ENCODE results near the gene FHOD1.
A peak's percentile ranks its signal among the peaks of the same experiment; 100 is the strongest.

FHOD1 gene

DNA sequence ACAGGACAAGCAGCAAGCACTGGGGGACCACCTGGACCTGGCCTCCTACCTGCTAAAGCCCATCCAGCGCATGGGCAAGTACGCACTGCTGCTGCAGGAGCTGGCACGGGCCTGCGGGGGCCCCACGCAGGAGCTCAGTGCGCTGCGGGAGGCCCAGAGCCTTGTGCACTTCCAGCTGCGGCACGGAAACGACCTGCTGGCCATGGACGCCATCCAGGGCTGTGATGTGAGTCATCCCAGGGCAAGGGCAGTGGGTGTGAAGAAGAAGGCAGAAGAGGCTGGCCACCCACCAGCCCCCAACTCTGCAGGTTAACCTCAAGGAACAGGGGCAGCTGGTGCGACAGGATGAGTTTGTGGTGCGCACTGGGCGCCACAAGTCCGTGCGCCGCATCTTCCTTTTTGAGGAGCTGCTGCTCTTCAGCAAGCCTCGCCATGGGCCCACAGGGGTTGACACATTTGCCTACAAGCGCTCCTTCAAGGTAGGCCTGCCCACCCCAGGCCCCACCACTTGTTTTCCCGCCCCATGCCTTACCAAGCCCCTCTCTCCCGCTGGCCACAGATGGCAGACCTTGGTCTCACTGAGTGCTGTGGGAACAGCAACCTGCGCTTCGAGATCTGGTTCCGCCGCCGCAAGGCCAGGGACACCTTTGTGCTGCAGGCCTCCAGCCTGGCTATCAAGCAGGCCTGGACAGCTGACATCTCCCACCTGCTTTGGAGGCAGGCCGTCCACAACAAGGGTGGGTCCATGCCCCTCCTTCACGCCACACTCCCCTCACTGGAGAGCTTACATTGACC, 39.4 kb upstream of the FHOD1 start:
- DNase-seq (ENCODE audit: low read depth) = no peak
- TF ChIP-seq CTCF (IDR thresholded peaks at IDR 0.05; ENCODE audit: control insufficient read depth, extremely low read depth, insufficient read depth) = no peak
- no peak overlapping the region for H3K4me3 ChIP-seq (ENCODE audit: low read depth, low read length)

DNA sequence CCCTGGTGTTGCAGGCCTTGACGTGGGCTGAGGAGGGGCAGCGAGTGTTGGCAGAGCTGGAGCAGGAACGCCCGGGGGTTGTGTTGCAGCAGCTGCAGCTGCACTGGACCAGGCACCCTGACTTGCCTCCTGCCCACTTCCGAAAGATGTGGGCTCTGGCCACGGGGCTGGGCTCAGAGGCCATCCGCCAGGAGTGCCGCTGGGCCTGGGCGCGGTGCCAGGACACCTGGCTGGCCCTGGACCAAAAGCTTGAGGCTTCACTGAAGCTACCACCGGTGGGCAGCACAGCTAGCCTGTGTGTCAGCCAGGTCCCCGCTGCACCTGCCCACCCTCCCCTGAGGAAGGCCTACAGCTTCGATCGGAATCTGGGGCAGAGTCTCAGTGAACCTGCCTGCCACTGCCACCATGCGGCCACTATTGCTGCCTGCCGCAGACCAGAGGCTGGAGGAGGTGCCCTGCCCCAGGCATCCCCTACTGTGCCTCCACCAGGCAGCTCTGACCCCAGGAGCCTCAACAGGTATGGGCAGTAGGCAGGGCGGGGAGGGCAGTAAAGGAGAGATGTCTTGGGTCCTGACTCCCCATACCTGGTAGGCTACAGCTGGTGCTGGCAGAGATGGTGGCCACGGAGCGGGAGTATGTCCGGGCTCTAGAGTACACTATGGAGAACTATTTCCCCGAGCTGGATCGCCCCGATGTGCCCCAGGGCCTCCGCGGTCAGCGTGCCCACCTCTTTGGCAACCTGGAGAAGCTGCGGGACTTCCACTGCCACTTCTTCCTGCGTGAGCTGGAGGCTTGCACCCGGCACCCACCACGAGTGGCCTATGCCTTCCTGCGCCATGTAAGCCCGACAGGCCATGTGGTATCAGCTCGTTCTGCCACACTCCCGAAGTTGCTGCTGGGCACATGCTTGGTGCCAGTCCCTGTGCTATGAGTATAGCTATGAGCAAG, 37.7 kb upstream of the FHOD1 start:
- DNase-seq (ENCODE audit: low read depth) = peak; percentile 23
- TF ChIP-seq CTCF (IDR thresholded peaks at IDR 0.05; ENCODE audit: control insufficient read depth, extremely low read depth, insufficient read depth) = peak; percentile 64
- no peak overlapping the region for H3K4me3 ChIP-seq (ENCODE audit: low read depth, low read length)

- DNase-seq (ENCODE audit: low read depth) = no peak
- TF ChIP-seq CTCF (IDR thresholded peaks at IDR 0.05; ENCODE audit: control insufficient read depth, extremely low read depth, insufficient read depth) = no peak
- H3K4me3 ChIP-seq (ENCODE audit: low read depth, low read length) = no peak overlapping the region
Measured at GRCh38 chr16:67283826-67284555, 36.7 kb upstream of the FHOD1 start.

DNA sequence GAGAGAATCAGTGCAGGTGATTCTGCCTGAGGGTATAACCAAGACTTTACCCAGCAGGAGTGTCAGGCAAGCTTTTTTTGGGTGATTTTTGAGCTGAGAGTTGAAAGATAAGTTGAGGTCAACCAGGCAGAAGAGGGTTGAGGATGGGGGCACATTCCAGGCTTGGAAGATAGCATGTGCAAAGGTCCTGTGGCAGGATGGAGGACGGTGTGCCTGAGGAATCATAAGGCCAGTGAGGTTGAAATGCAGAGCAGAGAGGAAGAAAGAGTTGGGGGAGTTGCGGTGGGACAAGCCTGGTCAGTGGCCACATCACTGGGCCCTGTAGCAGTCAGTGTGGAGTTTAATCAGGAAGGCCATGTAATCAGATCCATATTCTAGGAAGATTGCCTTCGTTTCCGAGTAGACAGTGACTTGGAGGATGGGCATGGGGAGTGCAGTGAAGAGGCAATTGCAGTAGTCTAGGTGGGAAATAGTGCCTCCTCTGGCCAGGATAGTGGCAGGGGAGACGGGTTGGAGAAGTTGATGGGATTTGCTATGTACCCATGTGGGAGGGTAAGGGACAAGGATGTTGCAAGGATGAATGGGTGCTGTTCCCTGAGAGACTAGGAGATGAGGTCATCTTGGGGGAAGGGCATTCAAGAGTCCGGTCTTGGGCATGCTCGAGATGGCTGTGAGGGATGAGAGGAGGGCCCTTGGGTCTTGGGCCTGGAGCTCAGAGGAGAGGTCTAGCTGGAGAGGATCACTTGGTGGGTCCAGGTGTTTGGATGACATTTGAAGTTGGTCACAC, 36.0 kb upstream of the FHOD1 start:
- DNase-seq (ENCODE audit: low read depth) = no peak
- no peak for TF ChIP-seq CTCF (IDR thresholded peaks at IDR 0.05; ENCODE audit: control insufficient read depth, extremely low read depth, insufficient read depth)
- H3K4me3 ChIP-seq (ENCODE audit: low read depth, low read length) = no peak overlapping the region

GRCh38 chr16:67282447-67282805, 35.1 kb upstream of the FHOD1 start:
- DNase-seq (ENCODE audit: low read depth) = no peak
- no peak overlapping the region for H3K4me3 ChIP-seq (ENCODE audit: low read depth, low read length)
- no peak for TF ChIP-seq CTCF (IDR thresholded peaks at IDR 0.05; ENCODE audit: control insufficient read depth, extremely low read depth, insufficient read depth)
